K562 (cell line): ENCODE results near the gene COQ3. TPM values are rescaled to one million over a fixed set of nuclear protein-coding genes. Genes with fewer than 3 reads are reported as not detected.

Experiments used
- CCAR2 ChIP-seq: fragments of 200-400 bp; formaldehyde crosslinking; IDR thresholded peaks from 2 replicates; pipeline ENCODE4 v1.6.1; 2017; ENCODE audit warnings: mild to moderate bottlenecking, low read depth, low read length
- CHD2 ChIP-seq: IDR thresholded peaks from 2 replicates; pipeline ENCODE4 v1.6.1; 2011; ENCODE audit warnings: low read depth, low read length
- CTCF ChIP-seq, 3 experiments: IDR thresholded peaks in 2 of 3; conservative IDR thresholded peaks in 1 of 3; 2 replicates each; pipeline ENCODE4 v1.5.1; 2011 to 2012; ENCODE audit warnings: low read length in 3 of 3, mild to moderate bottlenecking in 3 of 3, control low read depth in 2 of 3, improper control_type of control experiment in 1 of 3, inconsistent platforms in 1 of 3, low read depth in 1 of 3, mixed read lengths in 1 of 3, moderate library complexity in 1 of 3; ENCODE audit not compliant: insufficient read depth in 2 of 3
- CXXC5 ChIP-seq: fragments of 250-450 bp; sonication (Bioruptor Pico); IDR thresholded peaks from 2 replicates; pipeline ENCODE4 v1.8.0; 2022; ENCODE audit warnings: inconsistent platforms, mild to moderate bottlenecking, moderate library complexity
- DPF2 ChIP-seq: fragments of 450-650 bp; IDR thresholded peaks from 2 replicates; pipeline ENCODE4 v1.6.1; 2016
- EWSR1 ChIP-seq: fragments of 450-650 bp; IDR thresholded peaks from 2 replicates; pipeline ENCODE4 v1.6.1; 2018; ENCODE audit warnings: borderline replicate concordance, mild to moderate bottlenecking, low read depth, moderate library complexity; ENCODE audit not compliant: partially characterized antibody
- FOXP4 ChIP-seq: sonication (generic); formaldehyde crosslinking; IDR thresholded peaks from 2 replicates; pipeline ENCODE4 v1.8.0; 2022; ENCODE audit warnings: mild to moderate bottlenecking, missing genetic modification reagents, borderline replicate concordance
- HNRNPL ChIP-seq: fragments of 200-400 bp; formaldehyde crosslinking; IDR thresholded peaks from 2 replicates; pipeline ENCODE4 v1.6.1; 2017; ENCODE audit warnings: low read depth, mild to moderate bottlenecking, low read length
- KLF16 ChIP-seq: IDR thresholded peaks from 2 replicates; pipeline ENCODE4 v1.6.1; 2016; ENCODE audit warnings: antibody characterized with exemption
- MTF1 ChIP-seq: fragments of 250-450 bp; sonication (Bioruptor Pico); IDR thresholded peaks from 2 replicates; pipeline ENCODE4 v1.9.0; 2021; ENCODE audit warnings: moderate library complexity, mild to moderate bottlenecking, inconsistent platforms, borderline replicate concordance
- POLR2G ChIP-seq: fragments of 200-400 bp; formaldehyde crosslinking; IDR thresholded peaks from 2 replicates; pipeline ENCODE4 v1.6.1; 2017; ENCODE audit warnings: low read depth, mild to moderate bottlenecking, antibody characterized with exemption, low read length, moderate library complexity
- SIX5 ChIP-seq, 2 experiments: IDR thresholded peaks; 2 replicates each; pipeline ENCODE4 v1.6.1; 2011; ENCODE audit warnings: low read length in 2 of 2, borderline replicate concordance in 1 of 2, low read depth in 1 of 2, mild to moderate bottlenecking in 1 of 2, moderate library complexity in 1 of 2; ENCODE audit not compliant: insufficient read depth in 1 of 2
- SRF ChIP-seq, 2 experiments: fragments of 250-450, 450-650 bp in 1 of 2; sonication (Bioruptor Pico) in 1 of 2; sonication (generic) in 1 of 2; formaldehyde crosslinking; IDR thresholded peaks; 2 replicates each; pipeline versions ENCODE4 v1.5.0 to v1.5.1; 2020 to 2022; ENCODE audit warnings: mild to moderate bottlenecking in 1 of 2, missing genetic modification reagents in 1 of 2
- STAT5A ChIP-seq: IDR thresholded peaks from 2 replicates; pipeline ENCODE4 v1.6.1; 2012; ENCODE audit warnings: low read length, inconsistent platforms, borderline replicate concordance
- TFAM ChIP-seq: fragments of 250-450 bp; sonication (Bioruptor Pico); conservative IDR thresholded peaks from 2 replicates; pipeline ENCODE4 v1.5.0; 2021; ENCODE audit warnings: mild to moderate bottlenecking, moderate library complexity
- U2AF1 ChIP-seq: fragments of 200-400 bp; formaldehyde crosslinking; optimal IDR thresholded peaks from 2 replicates; pipeline ENCODE3; 2017; ENCODE audit warnings: mild to moderate bottlenecking, low read depth, low read length, moderate library complexity
- YBX1 ChIP-seq: fragments of 450-650 bp; IDR thresholded peaks from 2 replicates; pipeline ENCODE4 v1.7.1; 2016; ENCODE audit warnings: mild to moderate bottlenecking
- ZNF282 ChIP-seq: sonication (generic); formaldehyde crosslinking; IDR thresholded peaks from 2 replicates; pipeline ENCODE4 v1.8.1; 2023; ENCODE audit warnings: missing genetic modification reagents
- ZNF445 ChIP-seq: fragments of 250-450 bp; sonication (Bioruptor Pico); IDR thresholded peaks from 2 replicates; pipeline ENCODE4 v1.4.0; 2020; ENCODE audit warnings: low read depth, mild to moderate bottlenecking, moderate library complexity
- ZNF583 ChIP-seq: fragments of 250-450 bp; sonication (Bioruptor Pico); IDR thresholded peaks from 2 replicates; pipeline ENCODE4 v1.4.0; 2020
- ZNF778 ChIP-seq: fragments of 450-650 bp; formaldehyde crosslinking; IDR thresholded peaks from 2 replicates; pipeline ENCODE4 v1.4.0; 2020; ENCODE audit warnings: mild to moderate bottlenecking, moderate library complexity
- polyA plus RNA-seq, 8 experiments: library from polyadenylated mRNA; depleted of rRNA in 4 of 8; stranded (reverse) in 5 of 8; unstranded in 3 of 8; fragments of >200 nt; fragmentation: Nextera tagmentation in 2 of 8; fragmentation: Illumina TruSeq in 1 of 8; extraction: Ambion mirVana in 2 of 8; extraction: Trizol in 1 of 8; gene quantifications; 2 replicates each; pipeline versions ENCODE4 v1.2.1 to v1.2.3, GENCODE V29; 2011 to 2014; ENCODE audit warnings: inconsistent platforms in 1 of 8, missing spikeins in 1 of 8
- total RNA-seq, 7 experiments: library from RNA; depleted of rRNA in 6 of 7; stranded (reverse); fragments of >200 nt in 6 of 7; fragmentation: Illumina TruSeq in 2 of 7; extraction: Trizol in 2 of 7; gene quantifications; 2 replicates each; pipeline versions ENCODE4 v1.2.1 to v1.2.3, GENCODE V29; 2011 to 2021; ENCODE audit warnings: low replicate concordance in 1 of 7
- TF ChIP-seq, protein P1 (sequence below): sonication (generic); formaldehyde crosslinking; IDR thresholded peaks from 2 replicates; pipeline ENCODE4 v1.8.0; 2022; ENCODE audit warnings: missing genetic modification reagents, mild to moderate bottlenecking, borderline replicate concordance
- TF ChIP-seq, protein P2 (sequence below): fragments of 450-650 bp; formaldehyde crosslinking; IDR thresholded peaks from 2 replicates; pipeline ENCODE4 v1.4.0; 2020; ENCODE audit warnings: mild to moderate bottlenecking, moderate library complexity

COQ3 gene
- total and polyA plus RNA-seq, 9 of the 15 experiments (the other 6 are each of a cell fraction or from before 2014, with no cell fraction given): 16.9 to 137 (median 33.9) TPM

- TF ChIP-seq CTCF (IDR thresholded peaks at IDR 0.05 in 2 of 3, conservative IDR thresholded peaks at IDR 0.05 in 1 of 3; ENCODE audit: insufficient read depth in 2 of 3, low read depth in 1 of 3, low read length in 3 of 3) (peak; percentile 53 to 78 (median 75)), CHD2 (no peak), KLF16 (peak; percentile 70), TFAM (CRISPR knock-in tag) (no peak), ZNF778 (no peak), STAT5A (no peak), SRF (CRISPR knock-in tag; IDR thresholded peaks at IDR 0.05) (0 out of 4 replicates have a peak, but pooled peaks of 1 of the 2 experiments have one; percentile 1), HNRNPL (no peak), CXXC5 (CRISPR knock-in tag) (peak; percentile 0; the same call in 1 of the 2 replicates), CCAR2 (no peak), EWSR1 (no peak), ZNF583 (CRISPR knock-in tag) (no peak), MTF1 (no peak), POLR2G (no peak), SIX5 (IDR thresholded peaks at IDR 0.05; ENCODE audit: borderline replicate concordance in 1 of 2, insufficient read depth in 1 of 2, low read depth in 1 of 2, low read length in 2 of 2) (no peak), U2AF1 (no peak), YBX1 (no peak), ZNF282 (CRISPR knock-in tag) (no peak), FOXP4 (CRISPR knock-in tag) (no peak), DPF2 (no peak; the same call in 1 of the 2 replicates), ZNF445 (CRISPR knock-in tag) (no peak)
- TF ChIP-seq, protein P1, sequence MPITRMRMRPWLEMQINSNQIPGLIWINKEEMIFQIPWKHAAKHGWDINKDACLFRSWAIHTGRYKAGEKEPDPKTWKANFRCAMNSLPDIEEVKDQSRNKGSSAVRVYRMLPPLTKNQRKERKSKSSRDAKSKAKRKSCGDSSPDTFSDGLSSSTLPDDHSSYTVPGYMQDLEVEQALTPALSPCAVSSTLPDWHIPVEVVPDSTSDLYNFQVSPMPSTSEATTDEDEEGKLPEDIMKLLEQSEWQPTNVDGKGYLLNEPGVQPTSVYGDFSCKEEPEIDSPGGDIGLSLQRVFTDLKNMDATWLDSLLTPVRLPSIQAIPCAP (CRISPR knock-in tag): no peak
- TF ChIP-seq, protein P2, sequence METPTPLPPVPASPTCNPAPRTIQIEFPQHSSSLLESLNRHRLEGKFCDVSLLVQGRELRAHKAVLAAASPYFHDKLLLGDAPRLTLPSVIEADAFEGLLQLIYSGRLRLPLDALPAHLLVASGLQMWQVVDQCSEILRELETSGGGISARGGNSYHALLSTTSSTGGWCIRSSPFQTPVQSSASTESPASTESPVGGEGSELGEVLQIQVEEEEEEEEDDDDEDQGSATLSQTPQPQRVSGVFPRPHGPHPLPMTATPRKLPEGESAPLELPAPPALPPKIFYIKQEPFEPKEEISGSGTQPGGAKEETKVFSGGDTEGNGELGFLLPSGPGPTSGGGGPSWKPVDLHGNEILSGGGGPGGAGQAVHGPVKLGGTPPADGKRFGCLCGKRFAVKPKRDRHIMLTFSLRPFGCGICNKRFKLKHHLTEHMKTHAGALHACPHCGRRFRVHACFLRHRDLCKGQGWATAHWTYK: no peak
Measured at GRCh38 chr6:99425647-99426450, 31.9 kb upstream of the COQ3 start (continued).
